Hematopoietic multipotent progenitor cell (in vitro differentiated cells): ENCODE measurements around the gene USP13. TPM values are rescaled to one million over a fixed set of nuclear protein-coding genes. Genes with fewer than 3 reads are reported as not detected.
A peak's percentile ranks its signal among the peaks of the same experiment; 100 is the strongest.

Source experiments
- DNase-seq, 3 donors: peaks; one replicate each; pipeline ENCODE4 v3.0.0-alpha.2; 2011 to 2015; ENCODE audit warnings: low read depth in 2 of 3, low spot score in 2 of 3
- total RNA-seq: library from RNA; depleted of rRNA; stranded (reverse); fragments of >200 nt; gene quantifications from one replicate; pipeline ENCODE4 v1.2.3, GENCODE V29; 2012

USP13 gene
- total RNA-seq, 1 donor: 4.6 TPM

DNA sequence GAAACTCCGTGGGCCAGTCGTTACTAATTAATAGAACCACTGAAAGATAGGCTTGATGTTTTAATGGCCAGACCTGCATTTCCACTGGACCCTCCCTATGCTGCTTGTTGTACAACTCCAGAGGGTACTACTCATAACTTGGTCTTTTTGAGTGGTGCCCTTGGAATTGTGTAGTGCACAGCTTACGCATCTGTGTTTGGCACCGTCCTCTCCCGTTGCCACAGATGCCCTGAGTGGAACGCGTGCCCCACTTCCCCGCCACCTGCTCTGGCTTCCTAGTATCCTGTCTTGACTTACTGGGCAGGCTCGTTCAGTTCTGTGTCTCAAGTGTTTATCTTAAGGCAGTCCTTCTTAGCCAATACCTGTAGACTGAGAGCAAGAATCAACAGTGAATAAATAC is 78.7 kb downstream of the USP13 start:
- DNase-seq: no peak

DNA sequence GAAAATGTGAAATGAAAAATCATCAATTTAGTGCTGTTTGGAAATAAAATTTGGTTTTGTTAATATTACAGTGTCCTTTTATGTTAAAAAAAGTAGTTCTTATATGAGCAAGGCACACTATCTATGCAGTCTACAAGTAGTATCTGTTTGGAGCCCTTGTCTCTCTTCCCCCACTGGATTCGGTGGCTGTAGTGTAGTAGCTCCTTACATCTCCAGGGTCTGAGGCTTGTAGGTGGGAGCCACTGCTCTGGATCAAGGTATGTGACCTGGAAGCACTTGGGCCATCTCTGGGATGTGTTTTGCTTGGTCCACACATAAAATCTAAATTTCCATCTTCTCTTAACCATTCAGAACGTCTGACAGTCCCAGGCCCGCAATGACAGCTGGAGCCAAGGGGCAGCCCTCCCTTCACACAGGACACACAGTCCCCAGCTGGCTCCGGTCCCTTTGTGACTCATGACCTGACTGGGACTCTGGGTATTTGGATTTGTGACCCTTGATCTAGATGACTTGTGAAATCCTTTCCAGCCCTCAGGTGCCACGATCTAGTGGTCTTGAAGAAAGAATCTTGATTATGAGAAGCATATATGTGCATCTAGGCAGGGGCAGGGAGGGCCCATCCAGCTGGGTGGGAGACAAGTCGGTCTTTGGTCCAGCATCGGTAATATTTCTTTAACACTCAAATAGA is 80.0 kb downstream of the USP13 start:
- DNase-seq: no peak

DNA sequence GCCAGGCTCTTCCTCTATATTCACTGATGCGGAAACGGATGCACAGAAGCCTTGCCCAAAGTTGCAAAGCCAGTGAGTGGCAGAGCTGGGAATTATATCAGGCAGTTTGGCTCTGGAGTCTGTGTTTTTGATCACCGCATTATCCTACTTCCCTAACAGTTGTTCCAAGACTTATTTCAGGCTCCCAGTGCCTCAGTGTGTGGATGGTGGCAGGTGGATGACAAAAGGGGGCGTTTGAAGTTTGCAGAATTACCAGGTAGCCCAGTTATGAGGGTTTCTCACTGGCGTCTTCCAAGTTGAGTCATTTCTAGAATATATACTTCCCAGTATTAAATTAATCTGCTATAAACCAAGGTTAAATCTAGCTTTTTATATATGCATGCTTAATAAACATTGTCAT is 81.0 kb downstream of the USP13 start:
- no peak for DNase-seq

DNA sequence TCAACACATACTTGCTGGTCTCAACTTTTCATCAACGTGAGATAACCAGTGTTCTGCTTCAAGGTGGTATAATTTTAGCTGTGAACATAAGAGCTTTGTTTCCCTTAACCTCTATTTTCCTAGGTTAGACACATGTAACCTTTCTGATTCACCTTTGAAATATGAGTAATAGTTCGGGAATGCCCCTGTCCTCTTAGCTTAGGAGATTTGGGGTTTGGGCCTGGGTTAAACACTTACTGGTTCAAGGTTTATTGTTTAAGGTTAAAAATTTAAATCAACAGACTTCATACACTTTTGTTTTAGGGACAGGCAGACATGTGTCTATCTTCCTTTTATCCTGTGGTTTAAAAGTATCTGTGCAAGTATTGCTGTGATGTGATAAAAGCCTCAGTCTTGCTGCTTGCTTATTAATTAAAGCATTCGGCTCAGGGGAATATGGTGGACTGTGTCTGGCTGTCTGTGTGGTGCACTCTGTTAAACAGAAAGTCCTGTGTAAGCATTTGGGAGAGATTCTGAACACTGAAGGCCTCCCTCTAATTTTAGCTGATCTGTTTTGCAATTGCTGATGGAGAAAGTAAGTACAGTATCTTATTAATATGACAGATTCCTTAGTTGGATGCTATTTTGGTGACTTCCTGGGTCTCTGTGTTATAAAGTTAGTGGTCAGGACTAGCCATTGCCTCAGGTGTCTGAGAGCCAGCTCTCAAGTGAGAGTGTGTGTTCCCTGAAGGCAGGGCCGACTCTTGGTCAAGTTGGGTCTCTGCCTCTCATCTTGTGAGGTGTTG is 81.8 kb downstream of the USP13 start:
- DNase-seq: no peak

DNA sequence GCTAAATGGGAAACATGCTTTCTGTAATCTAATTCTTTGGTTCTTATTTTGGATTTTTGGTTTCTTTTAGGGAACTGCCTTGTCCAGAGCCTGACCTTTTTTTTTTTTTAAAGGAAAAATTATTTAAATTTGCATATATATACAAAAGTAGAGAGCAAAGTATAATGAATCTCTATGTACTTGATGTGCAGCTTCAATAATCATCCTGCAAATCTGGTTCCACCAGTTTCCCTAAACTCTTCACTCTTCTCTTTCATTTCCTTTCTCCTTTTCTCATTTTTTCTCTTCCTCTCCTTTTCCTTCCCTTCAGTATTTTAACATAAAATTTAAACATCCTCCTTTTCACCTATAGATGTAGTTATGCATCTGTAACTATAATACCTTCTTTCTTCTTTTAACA is 82.5 kb downstream of the USP13 start:
- DNase-seq: no peak

DNA sequence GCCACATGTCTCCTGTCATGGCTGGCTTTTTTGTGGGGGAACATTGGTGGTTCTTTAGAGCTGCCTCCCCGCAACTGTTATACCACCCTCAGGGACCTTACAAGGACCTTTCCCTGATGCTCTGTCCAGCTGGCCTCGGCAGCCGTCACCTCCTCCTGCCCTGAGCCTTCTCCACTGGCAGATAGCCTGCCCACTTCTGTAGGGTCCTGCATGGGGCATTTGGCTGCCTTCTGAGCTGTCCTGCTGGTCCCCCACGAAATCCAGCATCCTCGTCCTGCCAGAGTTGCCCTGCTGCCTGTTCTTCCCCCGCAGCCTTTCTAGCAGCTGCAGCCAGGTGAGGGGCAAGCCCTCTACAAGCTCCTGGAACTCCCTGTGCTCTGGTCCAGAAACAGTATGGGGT is 86.2 kb downstream of the USP13 start:
- no peak for DNase-seq

DNA sequence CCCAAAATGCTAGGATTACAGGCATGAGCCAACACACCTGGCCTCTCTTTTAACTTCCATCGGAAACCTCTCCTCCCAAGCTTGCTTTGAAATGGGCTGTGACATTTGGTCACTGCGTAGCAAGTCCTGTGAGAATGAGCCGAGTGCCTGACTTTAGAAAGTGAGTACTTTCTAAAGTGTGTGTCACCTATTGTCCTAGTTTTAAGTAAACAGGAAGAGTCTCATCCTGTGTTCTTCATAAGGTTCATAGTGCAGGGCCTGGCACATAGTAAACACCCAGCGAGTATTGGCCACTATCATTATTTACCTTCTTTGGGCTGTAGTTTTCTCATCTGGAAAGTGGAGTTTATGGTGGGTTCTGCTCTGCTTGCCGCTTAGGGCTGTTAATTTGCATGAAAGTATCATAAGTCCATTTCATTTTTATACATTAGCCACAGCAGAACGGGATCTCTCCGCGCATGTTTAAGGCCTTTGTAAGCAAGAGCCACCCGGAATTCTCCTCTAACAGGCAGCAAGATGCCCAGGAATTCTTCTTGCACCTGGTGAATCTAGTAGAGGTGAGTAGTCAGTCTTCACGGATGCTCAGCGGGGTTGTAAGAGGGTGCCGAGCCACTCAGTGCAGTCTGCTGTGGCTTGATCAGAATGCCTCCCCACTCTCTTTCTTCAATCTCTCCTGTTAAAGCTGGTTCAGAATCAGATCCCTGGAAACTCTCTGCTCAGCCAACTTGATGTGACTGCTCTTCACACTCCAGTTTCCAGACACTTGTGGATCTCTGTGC is 87.2 kb downstream of the USP13 start:
- no peak for DNase-seq

DNA sequence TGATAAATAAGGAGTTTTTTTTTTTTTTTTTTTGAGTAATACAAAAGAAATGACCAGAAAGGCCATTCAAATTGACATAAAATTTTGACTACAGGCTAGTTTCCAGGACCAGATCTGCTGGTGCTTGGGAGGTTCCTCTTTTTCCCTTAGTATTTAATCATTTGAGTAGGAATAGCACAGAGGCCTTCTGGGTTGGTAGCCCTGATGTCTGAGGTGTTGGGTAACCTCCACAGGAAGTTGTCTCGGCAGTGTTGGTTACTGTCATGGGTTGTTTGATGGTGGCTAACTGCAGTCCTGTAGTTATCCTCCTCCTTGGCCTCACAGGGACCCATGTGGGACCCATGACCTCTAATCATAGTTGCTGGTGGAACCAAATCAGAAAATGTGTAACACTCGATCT is 91.1 kb downstream of the USP13 start:
- DNase-seq: peak in 1 of 3 donors; percentile 4

DNA sequence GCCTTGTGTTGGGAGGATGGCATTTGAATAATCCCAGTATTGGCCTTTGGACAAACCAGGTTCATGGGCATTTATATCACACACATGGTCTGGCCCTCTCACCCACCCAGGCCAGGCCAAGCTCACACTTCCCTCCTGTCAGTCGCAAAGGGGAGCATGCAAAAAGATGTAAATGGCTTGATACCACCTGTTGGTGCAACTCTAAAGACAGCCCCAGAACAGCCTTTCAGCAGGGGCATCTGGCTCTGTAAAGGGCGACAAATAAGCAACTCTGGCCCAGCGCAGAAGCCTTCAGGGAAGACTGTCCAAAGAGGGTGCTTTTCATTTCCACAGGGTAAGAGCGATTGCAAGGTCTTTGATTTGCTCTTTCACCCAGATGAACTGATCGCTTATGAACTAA is 91.8 kb downstream of the USP13 start:
- DNase-seq: no peak

DNA sequence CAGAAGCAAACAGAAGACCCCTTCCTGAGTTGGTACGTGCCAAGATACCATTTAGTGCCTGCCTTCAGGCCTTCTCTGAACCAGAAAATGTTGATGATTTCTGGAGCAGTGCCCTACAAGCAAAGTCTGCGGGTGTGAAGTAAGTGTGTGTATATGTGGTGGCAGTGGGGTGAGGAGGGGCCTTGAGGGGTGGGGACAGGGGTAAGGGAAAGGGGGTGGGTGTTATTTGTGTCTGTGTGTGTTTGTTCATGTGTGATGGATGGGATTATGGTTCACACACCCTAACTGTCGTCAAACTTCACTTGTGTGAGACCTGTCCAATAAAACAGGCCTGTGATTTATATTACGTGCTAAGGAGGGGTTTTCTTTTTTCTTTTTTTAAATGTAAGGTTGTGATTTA is 92.2 kb downstream of the USP13 start:
- no peak for DNase-seq

DNA sequence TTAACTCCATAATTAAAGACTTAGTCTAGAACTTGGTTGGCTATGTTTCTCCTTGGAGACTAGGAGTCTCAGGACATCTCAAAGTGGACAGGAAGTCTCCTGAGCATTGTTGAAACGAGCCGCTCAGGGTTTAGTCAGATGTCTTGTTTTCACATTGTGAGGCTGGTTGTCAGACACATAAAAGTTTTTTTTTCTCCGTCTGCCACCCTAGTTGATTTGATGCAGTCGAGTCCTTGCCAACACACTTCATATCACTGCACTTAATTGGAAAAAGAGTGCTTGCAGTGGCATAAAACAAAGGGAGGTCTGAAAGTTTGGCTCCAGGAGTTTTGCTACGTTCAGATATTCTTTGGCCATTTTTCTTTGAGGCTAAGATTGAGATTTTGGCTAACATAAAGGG is 92.9 kb downstream of the USP13 start:
- no peak for DNase-seq

DNA sequence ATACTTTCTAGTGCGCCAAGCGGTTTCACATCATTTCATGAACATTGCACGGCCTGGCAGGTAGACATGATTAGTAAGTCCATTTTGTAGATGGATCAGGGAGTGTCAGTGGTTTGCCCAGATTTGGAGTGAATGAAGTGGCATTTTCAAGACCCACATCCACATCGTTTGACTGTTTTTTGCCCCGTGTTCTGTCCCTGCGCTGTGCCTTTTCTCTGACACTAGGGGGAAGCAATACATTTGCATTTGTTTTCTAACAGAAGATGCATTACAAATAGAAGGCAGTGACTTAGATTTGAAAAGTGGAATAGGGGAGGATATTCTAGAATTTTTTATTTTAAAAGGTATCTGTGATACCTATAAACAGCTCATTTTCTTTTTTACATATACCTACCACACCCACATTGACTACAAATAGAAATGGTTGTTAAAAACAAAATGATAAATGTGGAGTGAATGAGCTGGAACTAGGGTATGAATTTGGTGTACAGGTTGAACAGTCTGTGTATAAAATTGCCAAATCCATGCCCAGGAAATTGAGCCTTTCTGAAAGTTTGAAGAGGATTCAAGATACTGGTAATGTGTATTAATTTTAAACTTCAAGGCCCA is 98.0 kb downstream of the USP13 start:
- peak in 2 of 3 donors; percentile 14 to 48 for DNase-seq

DNA sequence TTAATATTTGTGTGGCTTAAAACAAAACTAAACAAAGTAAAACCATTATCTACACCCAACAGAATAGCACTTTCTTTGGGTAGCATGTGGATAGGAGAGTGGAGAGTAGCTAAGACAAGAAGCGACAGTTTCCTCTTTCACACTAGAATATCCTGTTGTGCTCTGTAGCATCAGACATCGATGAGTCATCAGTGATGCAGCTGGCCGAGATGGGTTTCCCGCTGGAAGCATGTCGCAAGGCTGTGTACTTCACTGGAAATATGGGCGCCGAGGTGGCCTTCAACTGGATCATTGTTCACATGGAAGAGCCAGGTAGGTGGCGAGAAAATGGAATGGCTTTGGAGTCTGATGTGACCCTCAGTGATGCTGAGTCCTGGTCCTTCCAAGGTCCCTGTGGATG is 108.1 kb downstream of the USP13 start:
- no peak for DNase-seq

DNA sequence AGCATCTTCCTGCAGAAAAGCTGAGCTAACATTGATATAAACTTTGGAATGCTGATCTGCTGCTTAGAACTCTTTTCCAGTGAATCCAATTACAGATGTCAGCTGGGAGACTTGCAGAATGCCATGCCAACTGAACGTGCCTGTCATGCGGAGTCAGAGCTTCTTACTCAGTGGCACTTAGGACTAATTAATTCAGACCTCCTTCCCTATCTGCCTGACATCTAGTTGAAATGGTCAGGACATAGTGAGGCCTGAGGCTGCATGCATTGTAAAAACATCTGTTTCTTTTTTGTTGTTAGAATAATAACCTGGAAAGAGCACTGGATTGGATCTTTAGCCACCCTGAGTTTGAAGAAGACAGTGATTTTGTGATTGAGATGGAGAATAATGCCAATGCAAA is 112.6 kb downstream of the USP13 start:
- DNase-seq: no peak

DNA sequence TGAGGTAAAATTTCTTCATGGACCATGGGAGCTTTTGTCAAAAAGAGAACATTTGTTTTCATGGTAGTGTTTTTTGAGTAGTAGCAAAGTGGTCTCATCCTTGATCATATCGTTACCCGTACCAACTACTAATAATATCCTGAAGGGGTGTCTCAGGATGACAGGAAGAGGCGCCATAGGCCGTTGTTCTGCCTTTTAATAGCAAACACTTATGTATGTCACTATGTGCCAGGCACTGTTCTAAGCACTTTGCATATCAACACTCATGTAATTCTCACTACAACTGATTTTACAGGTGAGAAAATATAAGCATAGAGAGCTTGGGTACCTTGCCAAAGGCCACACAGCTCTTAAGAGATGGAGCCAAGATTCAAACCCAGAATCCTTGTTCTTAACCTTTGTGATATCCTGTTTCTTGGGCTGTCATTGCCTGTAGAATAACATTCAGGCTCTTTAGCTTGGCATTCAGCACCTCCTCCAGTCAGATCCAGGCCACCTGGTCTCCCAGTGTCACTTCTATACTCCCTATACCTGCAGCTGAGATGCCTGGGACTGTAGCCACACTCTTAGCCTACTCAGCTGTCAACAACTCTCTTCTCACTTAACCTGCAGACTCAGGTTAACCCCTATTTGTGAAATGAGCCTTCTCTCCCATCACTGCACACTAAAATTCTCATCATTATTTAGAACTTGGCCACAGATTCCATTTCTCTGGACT is 113.7 kb downstream of the USP13 start:
- DNase-seq: no peak

DNA sequence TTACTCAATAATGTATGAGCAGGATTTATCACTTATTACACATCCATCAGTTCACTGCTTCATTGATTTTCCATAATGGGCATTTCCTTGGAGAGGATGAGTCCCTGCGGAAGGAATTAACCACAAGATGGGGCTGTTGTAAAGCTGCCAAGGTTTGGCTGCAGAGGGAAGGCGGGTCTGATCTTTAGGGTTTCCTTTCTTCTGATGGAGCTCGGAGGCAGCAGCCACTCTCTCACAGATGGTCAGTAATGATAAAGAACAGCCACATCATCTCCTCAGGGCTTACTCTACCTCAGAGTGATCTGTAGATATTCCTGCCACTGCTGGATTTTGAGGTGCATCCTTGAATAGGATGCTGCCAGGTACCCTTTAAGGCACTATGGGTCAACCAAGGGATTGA is 115.2 kb downstream of the USP13 start:
- DNase-seq: peak in 2 of 3 donors; percentile 50 to 76

DNA sequence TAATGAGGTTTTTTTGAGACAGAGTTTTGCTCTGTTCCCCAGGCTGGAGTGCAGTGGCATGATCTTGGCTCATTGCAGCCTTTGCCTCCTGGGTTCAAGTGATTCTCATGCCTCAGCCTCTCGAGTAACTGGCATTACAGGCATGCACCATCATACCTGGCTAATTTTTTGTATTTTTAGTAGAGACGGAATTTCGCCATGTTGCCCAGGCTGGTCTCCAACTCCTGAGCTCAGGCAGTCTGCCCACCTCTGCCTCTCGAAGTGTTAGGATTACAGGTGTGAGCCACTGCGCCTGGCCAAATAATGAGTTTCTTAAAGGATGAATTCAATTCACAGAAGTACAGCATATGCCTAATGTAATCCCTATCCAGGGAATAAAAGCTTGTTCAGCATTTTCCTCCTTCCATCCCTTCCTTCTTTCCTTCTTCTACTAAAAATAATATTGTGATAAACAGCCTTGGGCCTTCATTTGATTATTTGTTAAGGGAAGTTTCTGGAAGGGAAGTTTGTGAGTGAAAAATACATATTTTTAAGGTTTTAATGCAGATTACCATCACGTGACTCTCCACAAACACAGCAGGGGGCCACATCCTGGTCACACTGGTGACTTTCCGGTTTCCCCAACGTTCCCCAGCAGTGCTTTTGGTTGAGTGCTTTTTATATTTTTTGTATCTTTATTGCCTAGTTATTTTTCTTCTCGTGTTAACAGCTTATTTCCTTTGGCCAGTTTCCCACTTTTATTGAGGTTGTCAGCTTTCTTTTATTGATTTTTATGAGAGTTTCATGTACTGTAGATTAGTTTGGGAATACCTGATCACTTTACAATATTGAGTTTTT is 116.8 kb downstream of the USP13 start:
- DNase-seq: peak in 1 of 3 donors; percentile 17

DNA sequence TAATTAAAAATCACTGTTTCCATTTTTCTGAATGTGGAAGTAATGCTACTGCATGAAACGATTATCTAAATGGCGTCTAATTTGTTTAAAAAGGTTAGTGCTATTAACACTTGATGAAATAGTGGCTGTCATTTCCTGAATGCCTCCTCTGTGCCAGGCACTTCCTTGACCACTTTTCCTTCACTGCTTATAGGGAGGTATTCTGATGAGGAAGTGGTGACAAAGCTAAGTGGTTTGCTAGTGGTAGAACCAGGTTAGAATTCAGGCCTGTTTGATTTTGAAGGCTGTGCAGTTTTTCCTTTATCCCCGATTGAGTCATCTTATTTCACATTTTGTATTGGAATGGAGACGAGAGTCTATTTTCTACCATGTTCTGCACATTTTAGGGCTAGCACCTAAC is 119.0 kb downstream of the USP13 start:
- DNase-seq: peak in 1 of 3 donors; percentile 15

DNA sequence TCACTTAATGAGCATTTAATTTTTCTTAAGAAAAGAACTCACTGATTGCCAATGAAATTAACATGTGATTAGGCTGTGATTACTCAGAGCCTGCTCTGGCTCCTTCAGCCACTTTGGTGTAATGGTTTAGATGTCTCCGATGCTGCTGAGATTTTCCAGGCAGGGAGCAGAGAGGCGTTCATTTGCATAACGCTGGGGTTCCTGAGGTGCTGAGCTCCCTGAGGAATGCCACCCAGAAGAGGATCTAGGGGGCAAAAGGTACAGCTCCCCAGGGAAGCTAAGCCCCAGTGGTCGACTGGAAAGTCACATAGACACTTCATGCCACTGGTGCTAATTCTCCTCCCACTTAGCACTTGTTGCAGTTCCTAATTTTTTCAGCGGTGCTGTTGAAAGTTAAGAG is 119.5 kb downstream of the USP13 start:
- no peak for DNase-seq
